ENCODE results near the gene QSOX2.
"Not testable (repeated sequence)": the region's sequence is repeated elsewhere in the genome, so short reads cannot be mapped to it uniquely, and the experiment has no call there.

QSOX2 gene

GRCh38 chr9:136237486-136238341, 7.9 kb downstream of the QSOX2 start:
- no peak for DNase-seq

- not testable (repeated sequence) for DNase-seq
Observed at GRCh38 chr9:136236471-136237410, 8.9 kb downstream of the QSOX2 start.

- no peak for DNase-seq
Observed at GRCh38 chr9:136235709-136236455, 9.7 kb downstream of the QSOX2 start.

- no peak for DNase-seq
Observed at GRCh38 chr9:136235171-136235570, 10.4 kb downstream of the QSOX2 start.

GRCh38 chr9:136234597-136234996, 11.0 kb downstream of the QSOX2 start:
- DNase-seq = peak in 1 of 58 donors; percentile 11

- no peak for DNase-seq
Observed at GRCh38 chr9:136233868-136234267, 11.7 kb downstream of the QSOX2 start.

GRCh38 chr9:136233411-136233810, 12.2 kb downstream of the QSOX2 start:
- no peak for DNase-seq

GRCh38 chr9:136232969-136233368, 12.6 kb downstream of the QSOX2 start:
- DNase-seq = no peak

- DNase-seq = no peak
Observed at GRCh38 chr9:136231478-136232297, 13.9 kb downstream of the QSOX2 start.

- DNase-seq = no peak
Observed at GRCh38 chr9:136230773-136231172, 14.8 kb downstream of the QSOX2 start.

GRCh38 chr9:136230365-136230764, 15.2 kb downstream of the QSOX2 start:
- no peak for DNase-seq

GRCh38 chr9:136229096-136230065, 16.2 kb downstream of the QSOX2 start:
- DNase-seq = peak in 6 of 58 donors; percentile 10 to 29 (median 21)

GRCh38 chr9:136228107-136228875, 17.3 kb downstream of the QSOX2 start:
- DNase-seq = peak in 3 of 58 donors; percentile 5 to 18 (median 17)

- DNase-seq = no peak
Observed at GRCh38 chr9:136226680-136227407, 18.8 kb downstream of the QSOX2 start.

- peak in 5 of 58 donors; percentile 8 to 22 (median 20) for DNase-seq
Observed at GRCh38 chr9:136225748-136226679, 19.6 kb downstream of the QSOX2 start.

- DNase-seq = no peak
Observed at GRCh38 chr9:136225366-136225747, 20.3 kb downstream of the QSOX2 start.

Data from anterior cingulate cortex (tissue), 58 donors.